Caco-2 (cell line): Measurements from ENCODE around the gene ANKLE2. TPM values are rescaled to one million over a fixed set of nuclear protein-coding genes. Genes with fewer than 3 reads are reported as not detected.

Experiments used
- BruUV-seq: library from RNA; stranded (reverse); fragments of 400-500 nt; replicated peaks from 2 replicates; lab custom pipeline; 2021; lab: Mats Ljungman, UMichigan
- CTCF ChIA-PET: fragments of 300-600 bp; sonication (Branson Sonifier 250); formaldehyde crosslinking; loops from one replicate; lab custom pipeline; 2022; ENCODE audit warnings: antibody characterized with exemption; lab: Charles Lee
- POLR2A ChIA-PET: fragments of 300-600 bp; sonication (Branson Sonifier 250); formaldehyde crosslinking; loops from one replicate; lab custom pipeline; 2022; ENCODE audit warnings: antibody characterized with exemption; lab: Charles Lee
- DNase-seq, 2 experiments: peaks; one replicate each; pipeline versions ENCODE4 v3.0.0 to v3.0.0-alpha.2; 2020 to 2022
- H3K27me3 ChIP-seq: replicated peaks from 2 replicates; pipeline ENCODE4 v1.6.0; 2011; ENCODE audit warnings: low read length; ENCODE audit not compliant: control insufficient read depth, insufficient read depth
- H3K36me3 ChIP-seq: 2 replicates; pipeline ENCODE4 v1.5.1; 2011; ENCODE audit warnings: low read length; ENCODE audit not compliant: control insufficient read depth, insufficient read depth
- H3K4me1 ChIP-seq: fragments of 250-450 bp; sonication (Bioruptor Pico); 2 replicates; pipeline ENCODE4 v1.5.1; 2020; ENCODE audit warnings: mild to moderate bottlenecking
- H3K4me3 ChIP-seq: 2 replicates; pipeline ENCODE4 v1.5.1; 2011; ENCODE audit warnings: low read depth, mild to moderate bottlenecking, control low read depth, low read length
- H3K9me3 ChIP-seq: fragments of 250-450 bp; sonication (Bioruptor Pico); 2 replicates; pipeline ENCODE4 v1.5.1; 2020; ENCODE audit warnings: mild to moderate bottlenecking, moderate library complexity
- H3K27ac Mint-ChIP-seq: one replicate; pipeline ENCODE4 v1.8.0; 2022; ENCODE audit warnings: mixed read lengths; ENCODE audit not compliant: unreplicated experiment
- H3K27me3 Mint-ChIP-seq: one replicate; pipeline ENCODE4 v1.8.0; 2022; ENCODE audit warnings: mixed read lengths; ENCODE audit not compliant: insufficient read depth, unreplicated experiment
- H3K36me3 Mint-ChIP-seq: one replicate; pipeline ENCODE4 v1.8.0; 2022; ENCODE audit warnings: mild to moderate bottlenecking, mixed read lengths; ENCODE audit not compliant: insufficient read depth, unreplicated experiment
- H3K4me1 Mint-ChIP-seq: one replicate; pipeline ENCODE4 v1.8.0; 2022; ENCODE audit warnings: low read depth, mixed read lengths; ENCODE audit not compliant: unreplicated experiment
- H3K4me3 Mint-ChIP-seq: one replicate; pipeline ENCODE4 v1.8.0; 2022; ENCODE audit warnings: mild to moderate bottlenecking, moderate library complexity, mixed read lengths; ENCODE audit not compliant: unreplicated experiment
- H3K9me3 Mint-ChIP-seq: one replicate; pipeline ENCODE4 v1.8.0; 2022; ENCODE audit warnings: mixed read lengths; ENCODE audit not compliant: unreplicated experiment
- intact Hi-C: fragments of 100-400 bp; cut with micrococcal nuclease; formaldehyde crosslinking; loops from one replicate; pipeline ENCODE4 v1.10.0; 2022; ENCODE audit not compliant: unreplicated experiment
- total RNA-seq: library from RNA; stranded (reverse); gene quantifications from 2 replicates; pipeline ENCODE4 v1.2.3, GENCODE V29; 2022
- TF ChIP-seq, protein P1 (sequence below), 2 experiments: fragments of 200-600 bp in 1 of 2; IDR thresholded peaks; 1 replicate in 1 of 2; 2 replicates in 1 of 2; pipeline versions ENCODE4 v1.5.1 to v1.8.0; 2011 to 2022; ENCODE audit warnings: antibody characterized with exemption in 1 of 2, control low read depth in 1 of 2, inconsistent platforms in 1 of 2, low read depth in 1 of 2, low read length in 1 of 2, mild to moderate bottlenecking in 1 of 2, moderate library complexity in 1 of 2; ENCODE audit not compliant: insufficient read depth in 1 of 2, severe bottlenecking in 1 of 2, unreplicated experiment in 1 of 2

The ANKLE2 gene
- total RNA-seq, 1 experiment from 2014 or later = 80.8 TPM

DNA sequence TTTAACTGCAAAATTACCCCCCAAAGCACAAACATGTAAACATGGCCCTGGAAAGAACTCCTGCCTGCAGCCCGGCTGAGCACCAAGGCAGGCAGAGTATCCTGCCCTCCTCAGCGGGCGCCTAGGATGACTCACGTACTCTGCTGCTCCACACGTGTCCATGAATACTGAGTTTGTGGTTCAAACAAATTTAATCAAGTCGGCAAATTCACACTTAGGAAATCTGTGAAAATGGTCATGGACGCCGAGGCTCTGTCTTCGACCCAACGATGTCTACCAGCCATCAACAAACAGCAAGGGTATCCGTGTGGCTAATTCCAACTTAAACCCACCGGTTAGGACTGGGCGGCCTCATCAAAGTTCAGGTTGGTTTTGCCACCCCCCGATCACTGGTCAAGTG is 41.5 kb upstream of the ANKLE2 start:
- DNase-seq = no peak
- no peaks in the 10 kb centered on the region for H3K9me3 ChIP-seq
- H3K9me3 Mint-ChIP-seq = no peaks in the 10 kb centered on the region
- no peak overlapping the region for H3K27ac Mint-ChIP-seq
- ChIA-PET POLR2A (no interaction called here), CTCF (no interaction called here)
- no peaks in the 10 kb centered on the region for H3K27me3 Mint-ChIP-seq
- H3K4me3 ChIP-seq = no peak overlapping the region
- TF ChIP-seq, protein P1, sequence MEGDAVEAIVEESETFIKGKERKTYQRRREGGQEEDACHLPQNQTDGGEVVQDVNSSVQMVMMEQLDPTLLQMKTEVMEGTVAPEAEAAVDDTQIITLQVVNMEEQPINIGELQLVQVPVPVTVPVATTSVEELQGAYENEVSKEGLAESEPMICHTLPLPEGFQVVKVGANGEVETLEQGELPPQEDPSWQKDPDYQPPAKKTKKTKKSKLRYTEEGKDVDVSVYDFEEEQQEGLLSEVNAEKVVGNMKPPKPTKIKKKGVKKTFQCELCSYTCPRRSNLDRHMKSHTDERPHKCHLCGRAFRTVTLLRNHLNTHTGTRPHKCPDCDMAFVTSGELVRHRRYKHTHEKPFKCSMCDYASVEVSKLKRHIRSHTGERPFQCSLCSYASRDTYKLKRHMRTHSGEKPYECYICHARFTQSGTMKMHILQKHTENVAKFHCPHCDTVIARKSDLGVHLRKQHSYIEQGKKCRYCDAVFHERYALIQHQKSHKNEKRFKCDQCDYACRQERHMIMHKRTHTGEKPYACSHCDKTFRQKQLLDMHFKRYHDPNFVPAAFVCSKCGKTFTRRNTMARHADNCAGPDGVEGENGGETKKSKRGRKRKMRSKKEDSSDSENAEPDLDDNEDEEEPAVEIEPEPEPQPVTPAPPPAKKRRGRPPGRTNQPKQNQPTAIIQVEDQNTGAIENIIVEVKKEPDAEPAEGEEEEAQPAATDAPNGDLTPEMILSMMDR (IDR thresholded peaks at IDR 0.05; ENCODE audit: insufficient read depth in 1 of 2, low read depth in 1 of 2, low read length in 1 of 2, severe bottlenecking in 1 of 2, unreplicated experiment in 1 of 2) = no peak
- intact Hi-C loops = no loop called here
- peaks cover 82% of the 10 kb centered on the region for H3K36me3 Mint-ChIP-seq
- BruUV-seq = no TSS peak
- H3K27me3 ChIP-seq = no peaks in the 10 kb centered on the region
- H3K4me3 Mint-ChIP-seq = no peak overlapping the region
- no peaks in the 10 kb centered on the region for H3K4me1 Mint-ChIP-seq
- peaks cover 2% of the 10 kb centered on the region for H3K36me3 ChIP-seq
- no peaks in the 10 kb centered on the region for H3K4me1 ChIP-seq

DNA sequence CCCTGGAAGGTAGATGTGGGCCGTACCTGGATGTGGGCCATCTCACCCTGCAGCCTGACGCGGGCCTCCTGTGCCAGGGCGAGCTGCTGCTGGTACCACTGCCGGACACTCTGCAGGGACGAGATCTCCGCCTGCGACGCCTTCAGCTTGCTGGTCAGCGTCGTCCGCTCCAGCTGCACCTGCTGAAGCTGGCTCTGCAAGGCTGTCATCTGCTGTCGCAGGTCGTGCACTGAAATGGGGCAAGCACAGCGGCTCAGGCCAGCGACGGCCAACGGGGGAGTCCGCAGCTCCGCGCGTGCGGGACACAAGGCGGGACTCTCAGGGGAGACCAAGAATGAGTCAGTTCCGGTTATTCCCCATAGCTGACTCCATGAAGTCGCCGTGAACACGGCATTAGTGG is 40.1 kb upstream of the ANKLE2 start:
- POLR2A ChIA-PET = no interaction called here
- H3K36me3 Mint-ChIP-seq = peaks cover 79% of the 10 kb centered on the region

DNA sequence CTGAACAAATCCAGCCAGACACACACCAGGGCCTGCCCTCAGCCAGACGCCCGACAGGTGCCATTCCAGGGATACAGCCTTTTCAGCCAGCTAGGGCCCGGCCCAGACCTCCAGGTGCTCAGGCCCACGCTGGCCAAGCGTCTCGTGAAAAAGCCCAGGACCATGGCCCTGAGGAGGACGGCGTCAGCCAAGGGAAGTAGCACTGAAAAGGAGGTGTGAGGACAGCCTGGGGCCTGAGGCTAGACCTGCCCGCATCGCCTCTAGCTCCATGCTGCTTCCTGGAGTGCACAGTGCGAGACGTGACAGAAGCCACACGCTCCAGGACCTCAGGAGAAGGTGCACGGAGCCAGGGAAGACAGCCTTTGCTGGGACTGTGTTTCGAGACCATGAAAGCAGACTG is 37.2 kb upstream of the ANKLE2 start:
- no peaks in the 10 kb centered on the region; the same call in none of the 2 replicates for H3K36me3 ChIP-seq
- no peaks in the 10 kb centered on the region for H3K9me3 Mint-ChIP-seq
- ChIA-PET CTCF (no interaction called here), POLR2A (no interaction called here)
- H3K36me3 Mint-ChIP-seq = peaks cover 87% of the 10 kb centered on the region
- H3K27me3 Mint-ChIP-seq = no peaks in the 10 kb centered on the region
- no peak for DNase-seq
- H3K4me3 ChIP-seq = no peak overlapping the region
- H3K27me3 ChIP-seq = no peaks in the 10 kb centered on the region
- H3K4me1 Mint-ChIP-seq = no peaks in the 10 kb centered on the region
- no peaks in the 10 kb centered on the region for H3K9me3 ChIP-seq
- H3K27ac Mint-ChIP-seq = no peak overlapping the region
- no TSS peak for BruUV-seq
- intact Hi-C loops = no loop called here
- no peaks in the 10 kb centered on the region for H3K4me1 ChIP-seq
- TF ChIP-seq, protein P1 (IDR thresholded peaks at IDR 0.05; ENCODE audit: insufficient read depth in 1 of 2, low read depth in 1 of 2, low read length in 1 of 2, severe bottlenecking in 1 of 2, unreplicated experiment in 1 of 2) = no peak
- no peak overlapping the region for H3K4me3 Mint-ChIP-seq

More for the DNA sequence above, 40.1 kb upstream of the ANKLE2 start:
- Mint-ChIP-seq H3K4me1 (no peaks in the 10 kb centered on the region), H3K9me3 (no peaks in the 10 kb centered on the region), H3K27me3 (no peaks in the 10 kb centered on the region), H3K27ac (no peak overlapping the region), H3K4me3 (no peak overlapping the region)
- H3K4me3 ChIP-seq = no peak overlapping the region
- H3K4me1 ChIP-seq = no peaks in the 10 kb centered on the region
- H3K36me3 ChIP-seq = no peaks in the 10 kb centered on the region; the same call in none of the 2 replicates
- no peaks in the 10 kb centered on the region for H3K27me3 ChIP-seq
- H3K9me3 ChIP-seq = no peaks in the 10 kb centered on the region
- DNase-seq = no peak
- BruUV-seq = no TSS peak
- intact Hi-C loops = no loop called here
- TF ChIP-seq, protein P1 (IDR thresholded peaks at IDR 0.05; ENCODE audit: insufficient read depth in 1 of 2, low read depth in 1 of 2, low read length in 1 of 2, severe bottlenecking in 1 of 2, unreplicated experiment in 1 of 2) = no peak
- CTCF ChIA-PET = no interaction called here
